ENCODE data around the gene ASMTL. TPM values are rescaled to one million over a fixed set of nuclear protein-coding genes. Genes with fewer than 3 reads are reported as not detected.

ASMTL gene
- total and polyA plus RNA-seq, 2 of the 13 experiments (the other 11 are each of a cell fraction or from before 2014, with no cell fraction given), result 5.6 to 16.3 TPM

DNA sequence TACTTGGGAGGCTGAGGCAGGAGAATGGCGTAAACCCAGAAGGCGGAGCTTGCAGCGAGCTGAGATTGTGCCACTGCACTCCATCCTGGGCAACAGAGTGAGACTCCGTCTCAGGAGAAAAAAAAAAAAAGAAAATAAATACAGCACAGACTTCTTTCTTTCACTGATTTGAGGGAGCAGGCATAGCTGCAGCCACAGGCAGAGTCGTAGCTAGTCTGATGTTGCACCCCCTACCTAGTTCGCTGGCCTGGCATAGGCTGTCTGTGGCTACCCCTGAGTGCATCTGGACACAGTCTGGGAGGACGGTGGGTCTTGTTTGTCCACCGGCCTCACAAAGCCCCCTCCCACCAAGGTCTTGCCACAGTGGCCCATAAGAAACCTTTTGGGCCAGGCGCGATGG lies 94.7 kb downstream of the ASMTL start:
- no peaks in the 10 kb centered on the region for H3K36me3 ChIP-seq (replicated peaks in 1 of 2; ENCODE audit: control insufficient read depth in 1 of 2, insufficient read depth in 2 of 2, low read length in 2 of 2)
- no peak overlapping the region for H3K27ac ChIP-seq (ENCODE audit: extremely low read length, insufficient read depth, low read length)
- no peak for FAIRE-seq
- ATAC-seq, result no peak
- no peak overlapping the region for H3K9ac ChIP-seq (ENCODE audit: insufficient read depth, low read depth, low read length)
- ChIA-PET CTCF (ENCODE audit: low intra/inter-chr PET ratio, low total read pairs) (no interaction called here), POLR2A (no interaction called here)
- no peak overlapping the region for H2AFZ ChIP-seq (ENCODE audit: low read length)
- 91% methylated on average over 8 of the region's 10 CpGs for WGBS (ENCODE audit: low lambda C conversion rate)
- in situ Hi-C loops (cut with HindIII; ENCODE audit: extremely low pct_ligation_motif_present, low pct_unique_long_range_greater_than_20kb) (no loop called here), intact Hi-C loops (cut with micrococcal nuclease; ENCODE audit: unreplicated experiment) (no loop called here)
- TF ChIP-seq ZFP90 (CRISPR knock-in tag; IDR thresholded peaks at IDR 0.05; ENCODE audit: borderline replicate concordance) (peak; percentile 99), NBN (conservative IDR thresholded peaks at IDR 0.05) (no peak)
- DNase-seq (ENCODE audit: low spot score), result no peak
- no peaks in the 10 kb centered on the region for H3K4me1 ChIP-seq (ENCODE audit: insufficient read depth, low read length)
- H3K4me3 ChIP-seq (replicated peaks in 1 of 3; ENCODE audit: insufficient read depth in 1 of 3, low read depth in 2 of 3, low read length in 3 of 3), result no peak overlapping the region
- no peak overlapping the region for H3K4me2 ChIP-seq (ENCODE audit: low read depth, low read length)
- H4K20me1 ChIP-seq (ENCODE audit: insufficient read depth, low read length), result no peaks in the 10 kb centered on the region
- BruUV-seq (replicated peaks), result no TSS peak
- H3K9me3 ChIP-seq (ENCODE audit: low read length), result peaks cover 5% of the 10 kb centered on the region; the same call in 1 of the 2 replicates
- H3K79me2 ChIP-seq (ENCODE audit: insufficient read depth, low read length), result no peaks in the 10 kb centered on the region
- H3K27me3 ChIP-seq (ENCODE audit: control insufficient read depth in 1 of 2, insufficient read depth in 2 of 2, low read length in 2 of 2), result no peaks in the 10 kb centered on the region

DNA sequence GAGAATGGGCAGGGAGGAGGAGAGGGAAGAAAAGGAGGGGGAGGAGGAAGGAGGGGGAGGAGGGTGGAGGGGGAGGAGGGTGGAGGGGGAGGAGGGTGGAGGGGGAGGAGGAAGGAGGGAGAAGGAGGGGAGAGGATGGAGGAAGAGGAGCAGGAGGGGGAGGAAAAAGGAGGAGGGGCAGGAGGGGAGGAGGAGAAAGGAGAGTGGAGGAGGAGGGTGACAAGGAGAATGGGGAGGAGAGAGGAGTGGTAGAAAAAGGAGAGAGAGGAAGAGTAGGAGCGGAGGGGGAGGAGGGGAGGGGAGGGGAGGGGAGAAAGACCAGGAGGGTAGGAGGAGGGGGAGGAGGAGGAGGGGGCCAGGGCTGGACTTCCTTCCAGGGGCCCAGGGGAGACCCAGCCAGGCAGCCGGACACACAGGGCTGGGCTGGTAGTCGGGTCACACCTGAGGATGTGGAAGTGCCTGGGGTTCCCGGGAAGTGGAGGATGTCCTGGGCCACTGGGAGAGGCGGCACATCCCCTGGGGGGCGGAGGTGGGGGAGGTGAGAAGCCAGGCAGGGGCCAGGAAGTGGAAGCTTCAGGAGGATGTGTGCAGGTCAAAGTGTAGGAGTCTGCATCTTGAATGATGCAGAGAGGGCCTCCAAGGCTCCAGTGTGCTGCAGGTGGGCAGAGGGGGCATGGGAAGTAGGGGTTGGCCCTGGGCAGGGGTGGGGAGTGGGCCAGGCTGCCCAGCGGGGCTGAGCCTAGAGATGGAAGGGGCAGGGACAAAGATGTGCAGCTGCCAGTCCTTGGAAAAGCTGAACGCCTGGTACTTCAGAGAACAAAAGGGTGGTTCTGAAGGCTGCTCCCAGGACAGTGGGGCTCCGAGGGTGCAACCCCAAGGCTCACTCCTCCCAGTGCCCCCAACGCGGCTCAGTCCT lies 97.3 kb downstream of the ASMTL start:
- H3K27me3 ChIP-seq (ENCODE audit: control insufficient read depth in 1 of 2, insufficient read depth in 2 of 2, low read length in 2 of 2), result no peaks in the 10 kb centered on the region
- ATAC-seq (peak; percentile 51), DNase-seq (ENCODE audit: low spot score) (no peak), FAIRE-seq (no peak)
- ChIA-PET POLR2A (no interaction called here), CTCF (ENCODE audit: low intra/inter-chr PET ratio, low total read pairs) (no interaction called here)
- H3K4me1 ChIP-seq (ENCODE audit: insufficient read depth, low read length), result no peaks in the 10 kb centered on the region
- H4K20me1 ChIP-seq (ENCODE audit: insufficient read depth, low read length), result no peaks in the 10 kb centered on the region
- in situ Hi-C loops (cut with HindIII; ENCODE audit: extremely low pct_ligation_motif_present, low pct_unique_long_range_greater_than_20kb) (no loop called here), intact Hi-C loops (cut with micrococcal nuclease; ENCODE audit: unreplicated experiment) (no loop called here)
- no peak overlapping the region for H3K27ac ChIP-seq (ENCODE audit: extremely low read length, insufficient read depth, low read length)
- WGBS (ENCODE audit: low lambda C conversion rate), result 9% methylated on average over 11 of the region's 11 CpGs
- no TSS peak for BruUV-seq (replicated peaks)
- no peak for TF ChIP-seq MAFF (IDR thresholded peaks at IDR 0.05; ENCODE audit: low read depth, low read length)
- TF ChIP-seq ZNF235 (CRISPR knock-in tag; IDR thresholded peaks at IDR 0.05; ENCODE audit: borderline replicate concordance), result no peak
- TF ChIP-seq HNRNPK (IDR thresholded peaks at IDR 0.05; ENCODE audit: low read depth, low read length, poor library complexity, severe bottlenecking), result peak; percentile 46
- TF ChIP-seq HNRNPL (IDR thresholded peaks at IDR 0.05; ENCODE audit: low read depth, low read length), result no peak
- no peak overlapping the region for H3K4me3 ChIP-seq (replicated peaks in 1 of 3; ENCODE audit: insufficient read depth in 1 of 3, low read depth in 2 of 3, low read length in 3 of 3)
- H2AFZ ChIP-seq (ENCODE audit: low read length), result no peak overlapping the region
- H3K4me2 ChIP-seq (ENCODE audit: low read depth, low read length), result no peak overlapping the region
- H3K9me3 ChIP-seq (ENCODE audit: low read length), result peaks cover 9% of the 10 kb centered on the region; the same call in 1 of the 2 replicates
- H3K9ac ChIP-seq (ENCODE audit: insufficient read depth, low read depth, low read length), result no peak overlapping the region
- H3K36me3 ChIP-seq (replicated peaks in 1 of 2; ENCODE audit: control insufficient read depth in 1 of 2, insufficient read depth in 2 of 2, low read length in 2 of 2), result no peaks in the 10 kb centered on the region
- no peaks in the 10 kb centered on the region for H3K79me2 ChIP-seq (ENCODE audit: insufficient read depth, low read length)
